Measurements from ENCODE around the gene PDE2A.

The PDE2A gene

DNA sequence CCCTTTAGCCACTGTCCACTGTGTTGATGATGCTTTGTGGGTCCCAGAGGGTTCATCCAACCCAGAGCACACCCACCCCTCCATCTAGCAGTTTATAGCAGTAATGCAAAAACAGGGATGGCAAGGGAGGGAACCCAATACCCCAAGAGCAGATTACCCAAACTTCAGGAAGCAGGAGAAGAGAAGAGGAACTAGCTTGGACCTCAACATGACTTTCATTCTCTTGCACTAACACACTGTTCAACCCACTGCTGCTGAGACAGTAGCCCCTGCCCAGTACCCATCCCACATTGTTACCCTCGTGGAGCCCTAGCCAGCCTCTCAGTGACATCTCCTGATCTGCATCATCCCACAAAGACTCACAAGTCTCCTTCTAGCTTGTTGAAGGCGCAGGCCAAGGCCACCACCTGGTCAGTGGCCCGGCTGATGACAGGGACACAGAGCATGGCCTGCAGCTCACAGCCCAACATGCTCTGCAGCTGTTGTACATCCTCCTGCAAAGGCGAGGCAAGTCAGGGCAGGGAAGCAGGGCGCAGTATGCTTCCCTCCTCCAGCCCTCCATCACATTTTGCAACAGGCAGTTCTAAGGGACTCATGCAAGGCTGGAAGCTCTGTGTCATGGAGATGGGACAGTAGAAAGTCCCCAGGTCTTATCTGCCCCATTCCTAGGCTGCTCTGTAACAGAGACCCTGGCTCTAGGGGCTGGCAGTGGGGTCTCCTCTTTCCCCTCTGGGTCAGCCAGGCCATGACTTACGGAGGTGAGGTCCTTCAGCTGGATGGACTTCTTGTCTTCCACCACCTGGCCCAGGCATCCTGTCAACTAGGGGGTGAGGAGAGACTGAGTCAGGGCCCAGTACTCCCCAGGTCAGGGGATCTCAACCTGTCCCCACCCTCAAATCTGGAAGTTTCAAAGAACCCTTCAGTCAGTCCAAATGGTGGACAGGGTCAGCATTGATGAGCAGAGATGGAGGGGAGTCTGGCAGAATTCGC, 85.5 kb downstream of the PDE2A start:
- DNase-seq (ENCODE audit: low read depth), result no peak

DNA sequence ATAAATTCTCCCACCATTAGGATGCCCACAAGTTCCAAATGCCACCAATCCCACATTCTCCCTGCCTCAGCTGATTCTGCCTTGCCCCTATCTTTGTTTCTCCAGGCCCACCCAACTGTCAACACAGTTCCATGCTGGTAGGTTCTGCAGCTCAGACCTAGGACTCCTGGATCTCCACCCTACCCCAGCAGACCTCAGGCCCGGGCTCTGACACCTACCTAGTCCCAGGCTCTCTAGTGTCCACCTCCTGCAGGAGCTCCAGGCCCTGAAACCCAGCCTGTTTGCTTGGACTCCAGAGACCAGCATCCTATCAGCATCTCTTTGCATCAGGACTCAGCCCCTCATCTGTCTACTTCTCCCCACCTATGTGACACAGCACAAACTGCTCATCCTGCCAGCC, 86.5 kb downstream of the PDE2A start:
- no peak for DNase-seq (ENCODE audit: low read depth)

DNA sequence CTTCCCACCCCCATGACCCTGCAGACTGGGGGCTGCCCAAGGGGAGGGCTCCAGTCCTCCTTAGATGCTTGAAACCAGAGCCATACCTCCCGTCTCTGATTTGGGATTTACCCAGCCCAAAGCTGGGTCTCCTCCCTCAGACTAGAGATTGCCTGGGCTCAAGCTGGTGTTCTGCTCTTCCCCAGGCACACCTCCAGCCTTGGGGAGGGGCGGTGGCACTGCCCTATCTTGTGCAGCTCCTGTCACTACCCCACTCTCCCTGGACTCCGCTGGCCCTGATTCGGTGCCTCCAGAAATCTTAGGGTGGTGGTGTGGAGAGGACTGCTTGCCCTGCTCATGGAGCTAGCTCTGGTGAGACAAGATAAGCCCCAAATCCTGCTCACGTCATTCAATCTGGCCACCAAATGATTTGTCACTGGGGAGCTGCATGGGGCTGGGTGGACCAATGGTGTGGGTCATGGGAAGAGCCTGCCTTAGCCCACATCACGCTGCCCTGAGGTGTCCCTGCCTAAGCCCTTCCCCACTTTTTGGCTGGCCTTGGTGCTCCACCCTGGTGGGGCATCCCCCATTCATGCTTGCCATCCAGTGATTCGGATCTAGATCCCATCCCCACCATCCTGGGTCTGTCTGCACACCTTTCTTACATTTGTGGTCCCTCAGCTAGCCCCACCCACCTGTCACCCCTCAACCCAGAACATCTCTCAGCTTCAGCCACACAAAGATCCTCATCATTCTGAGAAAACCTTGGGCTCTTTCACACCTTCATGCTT, 87.7 kb downstream of the PDE2A start:
- no peak for DNase-seq (ENCODE audit: low read depth)

DNA sequence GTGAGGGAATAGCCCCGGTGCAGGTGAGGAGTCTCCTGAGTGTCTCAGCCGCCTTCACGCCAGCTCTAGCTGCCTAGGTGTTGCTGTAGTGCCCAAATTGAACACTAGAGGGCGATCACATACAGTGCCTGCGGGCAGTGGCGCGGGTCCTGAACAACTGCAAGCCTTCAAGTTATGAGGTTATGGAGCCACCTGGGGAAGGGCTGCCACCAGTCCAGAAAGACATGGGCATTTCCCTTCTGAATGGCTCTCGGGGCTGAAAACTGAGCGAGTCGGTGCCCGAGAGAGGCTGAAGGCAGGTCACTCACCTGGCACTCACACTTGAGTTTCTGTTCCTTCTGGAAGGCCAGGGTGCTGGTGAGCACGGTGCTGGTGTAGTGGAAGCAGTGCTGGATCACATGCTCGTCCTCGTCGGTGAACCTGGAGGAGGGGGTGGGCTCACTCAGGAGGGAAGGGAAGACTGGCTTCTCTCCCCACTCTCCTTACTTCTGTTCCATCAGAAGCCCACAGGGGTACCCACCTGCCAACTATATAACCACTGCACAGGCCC, 88.4 kb downstream of the PDE2A start:
- DNase-seq (ENCODE audit: low read depth), result peak; percentile 70

DNA sequence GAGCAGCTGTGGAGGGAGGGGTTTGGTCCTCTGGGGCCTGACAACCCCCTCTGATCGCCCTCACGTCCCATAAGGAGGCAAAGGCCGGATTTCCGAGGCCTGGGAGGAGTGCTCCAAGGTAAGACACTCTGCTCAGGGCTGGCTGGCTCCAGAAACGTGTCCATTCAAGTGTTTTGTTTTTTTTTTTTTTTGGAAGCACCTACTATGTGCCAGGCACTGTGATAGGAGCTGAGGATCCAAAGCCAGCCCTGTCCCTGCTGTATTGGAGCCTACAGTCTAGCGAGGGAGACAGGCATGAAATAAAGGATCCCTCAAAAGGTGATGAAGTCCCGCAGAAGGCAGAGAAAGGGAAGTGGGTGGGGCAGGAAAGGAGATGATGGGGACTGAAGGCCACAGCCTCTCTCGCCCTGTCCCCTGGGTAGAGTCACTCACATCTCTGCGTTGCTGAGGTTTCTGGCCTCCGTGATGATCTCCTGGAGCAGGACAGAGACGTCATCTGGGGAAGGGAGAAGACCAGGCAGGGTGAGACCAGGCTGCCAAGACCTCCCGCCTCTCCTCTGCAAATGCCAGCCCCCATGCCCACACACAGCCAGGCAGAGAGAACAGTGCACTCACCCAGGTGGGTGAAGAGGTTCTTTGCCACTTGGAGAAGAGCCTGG, 89.2 kb downstream of the PDE2A start:
- DNase-seq (ENCODE audit: low read depth), result no peak

DNA sequence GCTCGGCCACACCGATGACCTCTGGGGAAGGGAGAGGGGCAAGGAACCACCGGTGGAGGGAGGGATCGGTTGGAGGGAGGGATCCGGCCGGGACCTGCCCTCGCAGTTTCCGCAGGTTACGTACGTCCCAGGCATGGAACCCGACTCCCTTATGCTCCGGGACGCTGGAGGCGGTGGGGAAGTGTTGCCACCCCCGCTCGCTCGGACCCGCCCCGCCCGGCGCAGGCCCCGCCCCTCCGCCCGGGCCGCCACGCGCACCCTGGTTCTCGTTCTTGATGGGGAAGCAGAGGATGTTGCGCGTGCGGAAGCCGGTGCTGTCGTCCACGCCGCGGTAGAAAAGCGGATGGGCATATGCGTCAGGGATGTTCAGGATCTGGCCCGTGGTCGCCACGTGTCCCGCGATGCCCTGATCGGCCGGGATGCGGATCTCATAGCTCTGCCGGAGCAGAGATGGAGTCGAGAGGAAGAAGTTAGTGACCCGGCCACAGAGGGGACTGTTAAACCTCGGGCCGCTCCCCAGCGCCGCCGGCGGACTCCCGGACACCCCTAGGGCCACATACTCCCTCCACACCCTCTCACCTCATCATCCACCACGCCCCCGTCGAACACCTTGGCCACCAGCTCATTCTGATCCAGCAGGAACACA, 89.8 kb downstream of the PDE2A start:
- peak; percentile 17 for DNase-seq (ENCODE audit: low read depth)

GRCh38 chr11:72583616-72584292, 90.5 kb downstream of the PDE2A start:
- no peak for DNase-seq (ENCODE audit: low read depth)

- no peak for DNase-seq (ENCODE audit: low read depth)
Observed at GRCh38 chr11:72583177-72583553, 91.1 kb downstream of the PDE2A start.

GRCh38 chr11:72582206-72583176, 91.7 kb downstream of the PDE2A start:
- DNase-seq (ENCODE audit: low read depth), result no peak

DNA sequence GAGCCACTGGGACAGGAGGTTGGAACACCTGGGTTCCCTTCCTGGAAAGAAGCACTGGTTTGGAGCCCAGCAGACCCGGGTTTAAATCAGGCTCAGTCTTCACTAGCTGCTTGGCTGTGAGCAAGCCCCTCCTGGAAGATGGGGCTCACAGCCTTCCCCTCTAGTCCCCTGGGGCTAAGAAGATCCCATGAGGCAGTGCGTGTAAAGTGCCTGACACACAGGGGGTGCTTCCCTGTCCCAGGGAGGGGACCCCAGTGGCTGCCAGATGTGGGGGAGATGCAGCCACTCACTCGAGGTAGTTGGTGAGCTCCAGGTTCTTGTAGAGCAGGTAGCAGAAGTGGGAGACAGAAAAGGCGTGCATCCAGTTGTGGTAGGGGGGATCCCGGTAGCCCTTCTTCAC, 93.2 kb downstream of the PDE2A start:
- DNase-seq (ENCODE audit: low read depth), result no peak

GRCh38 chr11:72580642-72580950, 93.6 kb downstream of the PDE2A start:
- no peak for DNase-seq (ENCODE audit: low read depth)

GRCh38 chr11:72579816-72580641, 94.2 kb downstream of the PDE2A start:
- DNase-seq (ENCODE audit: low read depth), result no peak

DNA sequence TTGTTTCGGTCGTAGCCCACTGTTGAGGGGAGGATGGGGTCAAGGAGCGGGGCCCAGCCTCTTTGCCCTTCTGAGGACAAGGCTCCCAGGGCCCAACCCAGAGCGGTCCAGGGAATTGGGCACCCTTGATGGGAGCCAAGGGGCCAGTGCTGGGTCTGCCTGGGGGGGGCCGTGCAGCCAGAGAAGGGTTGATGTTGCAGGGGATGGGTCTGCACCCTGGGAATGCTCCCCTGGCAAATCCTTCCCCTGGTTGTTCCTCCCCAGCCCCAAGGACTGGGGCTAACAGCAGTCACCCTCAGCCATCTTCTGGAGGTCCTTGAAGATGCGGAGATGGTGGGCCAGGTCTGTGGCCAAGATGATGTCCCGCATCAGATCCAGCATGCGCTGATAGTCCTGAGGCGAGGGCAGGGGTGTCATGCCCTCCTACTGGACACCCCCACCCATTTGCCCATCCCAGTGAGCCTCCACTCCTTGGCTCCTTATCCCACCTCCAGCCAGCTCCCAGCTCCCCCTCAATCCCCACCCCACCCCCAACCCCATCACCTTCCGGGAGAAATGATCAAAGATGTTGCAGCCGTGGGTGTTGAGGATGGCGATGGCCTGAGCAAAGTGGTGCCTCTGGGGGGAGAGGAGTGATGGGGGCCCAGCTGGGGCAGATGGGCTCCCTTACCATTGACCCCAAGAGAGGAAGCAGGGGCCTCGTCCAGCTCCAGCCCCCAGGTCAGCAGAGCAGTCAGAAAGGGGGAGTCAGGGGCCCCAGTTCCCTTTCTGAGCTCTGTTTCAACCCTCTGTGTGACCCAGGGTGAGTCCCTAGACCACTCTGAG, 95.0 kb downstream of the PDE2A start:
- no peak for DNase-seq (ENCODE audit: low read depth)

DNA sequence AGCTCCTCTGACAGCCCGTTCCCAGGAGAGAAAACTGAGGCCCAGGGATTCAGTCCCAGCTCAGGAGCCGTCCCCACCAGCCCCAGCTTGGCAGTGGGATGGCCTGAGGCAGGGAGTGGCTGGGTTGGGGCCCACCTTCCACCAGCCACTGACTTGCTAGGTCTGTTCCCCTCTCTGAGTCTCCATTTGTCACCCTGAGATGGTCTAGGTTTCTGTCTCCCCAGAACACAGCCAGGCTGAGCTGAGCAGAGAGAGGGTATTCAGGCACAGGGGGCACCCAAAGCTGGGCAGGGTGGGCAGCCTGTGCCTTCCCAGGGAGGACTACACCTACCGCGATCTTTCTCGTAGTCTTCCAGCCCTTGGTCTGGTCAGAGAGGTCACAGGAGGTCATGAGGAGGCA, 95.7 kb downstream of the PDE2A start:
- no peak for DNase-seq (ENCODE audit: low read depth)

DNA sequence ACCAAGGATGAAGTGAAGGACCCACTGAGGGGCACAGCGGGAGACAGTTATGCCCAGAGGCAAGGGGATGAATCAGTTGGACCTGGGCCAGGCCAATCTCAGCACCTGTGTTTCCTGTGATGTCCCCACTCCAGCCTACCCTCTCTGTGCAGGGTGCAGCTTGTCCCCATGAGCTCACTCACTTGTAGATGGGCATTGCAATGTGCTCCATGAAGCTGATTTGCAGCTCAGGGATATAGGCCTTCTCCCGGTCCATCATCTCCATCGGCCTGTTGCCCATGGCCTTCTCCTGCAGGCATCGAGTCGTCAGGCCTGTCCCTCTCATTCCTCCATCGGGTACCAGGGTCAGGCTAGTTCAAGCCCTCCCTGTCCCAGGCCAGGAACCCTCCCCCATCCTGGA, 96.2 kb downstream of the PDE2A start:
- no peak for DNase-seq (ENCODE audit: low read depth)

- DNase-seq (ENCODE audit: low read depth), result no peak
Observed at GRCh38 chr11:72577271-72577721, 96.9 kb downstream of the PDE2A start.

- DNase-seq (ENCODE audit: low read depth), result no peak
Observed at GRCh38 chr11:72576661-72577060, 97.6 kb downstream of the PDE2A start.

DNA sequence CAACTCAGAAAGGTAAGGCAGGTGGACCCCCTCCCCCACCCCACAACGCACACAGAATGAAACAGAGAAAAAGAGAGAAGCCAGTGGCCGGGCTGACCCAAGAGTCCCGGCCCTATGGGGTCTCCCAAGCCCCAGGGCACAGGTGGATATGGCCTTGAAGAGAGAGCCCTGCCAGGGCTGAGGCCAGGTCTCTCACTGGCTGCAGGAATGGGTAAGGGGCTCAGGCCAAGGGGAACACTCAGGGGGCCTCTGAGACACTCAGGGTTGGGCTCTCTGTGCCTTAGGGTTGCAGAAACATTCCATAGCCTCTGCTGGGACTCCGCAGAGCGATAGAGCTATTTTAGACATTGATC, 98.0 kb downstream of the PDE2A start:
- DNase-seq (ENCODE audit: low read depth), result no peak

Data from activated gamma-delta T cell treated with anti-CD3 and anti-CD28 coated beads, Interleukin-2, amount 50 U/mL, for 16 hours (primary cell).